A549 (cell line): Measurements from ENCODE around the gene CARTPT. TPM values are rescaled to one million over a fixed set of nuclear protein-coding genes. Genes with fewer than 3 reads are reported as not detected.

Experiments used
- ATAC-seq, 2 experiments: fragments of 200-7000 bp in 1 of 2; fragments of >200 bp in 1 of 2; cut with Nextera tagmentation in 1 of 2; cut with Tn5 transposase in 1 of 2; 3 replicates each; pipeline versions ENCODE4 v1.8.0 to v1.9.1; 2018 to 2020; ENCODE audit warnings: mild to moderate bottlenecking in 1 of 2, moderate library complexity in 1 of 2
- CTCF ChIA-PET: fragments of 300-600 bp; sonication (Branson Sonifier 250); formaldehyde crosslinking; extraction: SDS; loops from one replicate; lab custom pipeline; 2021; ENCODE audit warnings: antibody characterized with exemption, inconsistent platforms; lab: Yijun Ruan, JAX
- POLR2A ChIA-PET: fragments of 350-600 bp; formaldehyde crosslinking; extraction: SDS; loops from one replicate; lab custom pipeline; 2021; ENCODE audit warnings: antibody characterized with exemption, inconsistent platforms; lab: Yijun Ruan, JAX
- DNase-seq, 2 experiments: peaks; one replicate each; pipeline versions ENCODE4 v3.0.0 to v3.0.0-alpha.2; 2011 to 2016; ENCODE audit warnings: low read depth in 1 of 2, low spot score in 1 of 2
- FAIRE-seq: peaks from 2 replicates; lab custom pipeline; 2011; peaks lifted over from hg19 to GRCh38; lab: Jason Lieb, UNC
- H3K27ac ChIP-seq, 2 experiments: fragments of >200 bp; sonication (Bioruptor Twin); formaldehyde crosslinking; 3 replicates each; pipeline ENCODE4 v1.5.1; 2016 to 2017
- H3K4me1 ChIP-seq: fragments of >200 bp; sonication (Bioruptor Twin); formaldehyde crosslinking; 3 replicates; pipeline ENCODE4 v1.6.1; 2016
- H3K4me2 ChIP-seq: fragments of >200 bp; sonication (Bioruptor Twin); formaldehyde crosslinking; 3 replicates; pipeline ENCODE4 v1.6.1; 2016
- H3K4me3 ChIP-seq: fragments of >200 bp; sonication (Bioruptor Twin); formaldehyde crosslinking; 3 replicates; pipeline ENCODE4 v1.5.1; 2016
- H3K9me3 ChIP-seq: fragments of >200 bp; sonication (Bioruptor Twin); formaldehyde crosslinking; 3 replicates; pipeline ENCODE4 v1.6.1; 2016
- BHLHE40 ChIP-seq: IDR thresholded peaks from 2 replicates; pipeline ENCODE4 v1.6.1; 2012; ENCODE audit warnings: low read depth, low read length, inconsistent platforms
- CBX8 ChIP-seq: fragments of 200-600 bp; sonication (generic); IDR thresholded peaks from 2 replicates; pipeline ENCODE4 v1.6.1; 2016
- CEBPB ChIP-seq, 2 experiments: fragments of >200 bp in 1 of 2; sonication (Bioruptor Twin) in 1 of 2; formaldehyde crosslinking in 1 of 2; IDR thresholded peaks; 2 replicates each; pipeline ENCODE4 v1.6.1; 2012 to 2016
- CHD4 ChIP-seq: fragments of 200-600 bp; sonication (generic); IDR thresholded peaks from 2 replicates; pipeline ENCODE4 v1.6.1; 2016; ENCODE audit warnings: antibody characterized with exemption, mild to moderate bottlenecking, borderline replicate concordance
- E2F6 ChIP-seq: IDR thresholded peaks from 2 replicates; pipeline ENCODE4 v1.6.1; 2012; ENCODE audit warnings: low read depth, borderline replicate concordance
- EHMT2 ChIP-seq: fragments of 200-600 bp; sonication (generic); IDR thresholded peaks from 2 replicates; pipeline ENCODE4 v1.6.1; 2016; ENCODE audit warnings: antibody characterized with exemption, low read depth, mild to moderate bottlenecking, moderate library complexity
- ESRRA ChIP-seq: fragments of 150-350 bp; IDR thresholded peaks from 2 replicates; pipeline ENCODE4 v1.6.1; 2014; ENCODE audit warnings: mild to moderate bottlenecking, low read length, borderline replicate concordance
- FOSB ChIP-seq: fragments of 250-450 bp; sonication (Bioruptor Pico); IDR thresholded peaks from 2 replicates; pipeline ENCODE4 v1.5.0; 2020; ENCODE audit warnings: mild to moderate bottlenecking, moderate library complexity
- GATA3 ChIP-seq: IDR thresholded peaks from 2 replicates; pipeline ENCODE4 v1.6.1; 2012; ENCODE audit warnings: borderline replicate concordance
- HDAC2 ChIP-seq: fragments of 200-600 bp; sonication (generic); IDR thresholded peaks from 2 replicates; pipeline ENCODE4 v1.6.1; 2016
- HMGXB4 ChIP-seq: fragments of 250-450 bp; sonication (Bioruptor Pico); IDR thresholded peaks from 2 replicates; pipeline ENCODE4 v1.5.0; 2021; ENCODE audit warnings: mild to moderate bottlenecking, moderate library complexity, borderline replicate concordance
- HOXA7 ChIP-seq: fragments of 250-450 bp; sonication (Bioruptor Pico); IDR thresholded peaks from 2 replicates; pipeline ENCODE4 v1.5.0; 2020; ENCODE audit warnings: mild to moderate bottlenecking, moderate library complexity
- HOXB13 ChIP-seq: fragments of 250-450 bp; sonication (Bioruptor Pico); IDR thresholded peaks from 2 replicates; pipeline ENCODE4 v1.5.0; 2020; ENCODE audit warnings: low read depth, mild to moderate bottlenecking, moderate library complexity
- KDM1A ChIP-seq: fragments of 200-600 bp; sonication (generic); IDR thresholded peaks from 2 replicates; pipeline ENCODE4 v1.6.1; 2016; ENCODE audit warnings: low read depth, mild to moderate bottlenecking
- MAFK ChIP-seq: fragments of 450-650 bp; IDR thresholded peaks from 2 replicates; pipeline ENCODE4 v1.6.1; 2014; ENCODE audit not compliant: partially characterized antibody
- NFE2L2 ChIP-seq: fragments of 150-350 bp; conservative IDR thresholded peaks from 2 replicates; pipeline ENCODE4 v1.6.1; 2014; ENCODE audit warnings: low read length
- NPAS2 ChIP-seq: fragments of 250-450 bp; sonication (Bioruptor Pico); IDR thresholded peaks from 2 replicates; pipeline ENCODE4 v1.8.0; 2022; ENCODE audit warnings: mild to moderate bottlenecking, moderate library complexity, borderline replicate concordance
- PHF8 ChIP-seq: fragments of 200-600 bp; sonication (generic); IDR thresholded peaks from 2 replicates; pipeline ENCODE4 v1.6.1; 2016; ENCODE audit warnings: low read depth, mild to moderate bottlenecking, antibody characterized with exemption, moderate library complexity, borderline replicate concordance
- RARB ChIP-seq: fragments of 250-450 bp; sonication (Bioruptor Pico); IDR thresholded peaks from 2 replicates; pipeline ENCODE4 v1.8.0; 2021; ENCODE audit warnings: mild to moderate bottlenecking, moderate library complexity
- REST ChIP-seq: fragments of 200-600 bp; sonication (generic); IDR thresholded peaks from 2 replicates; pipeline ENCODE4 v1.6.1; 2016; ENCODE audit warnings: antibody characterized with exemption, mild to moderate bottlenecking, moderate library complexity
- RFX5 ChIP-seq: fragments of 450-650 bp; IDR thresholded peaks from 2 replicates; pipeline ENCODE4 v1.7.1; 2014; ENCODE audit warnings: antibody characterized with exemption, mild to moderate bottlenecking, moderate library complexity
- RNF2 ChIP-seq: fragments of 200-600 bp; sonication (generic); IDR thresholded peaks from 2 replicates; pipeline ENCODE4 v1.6.1; 2016; ENCODE audit warnings: low read depth, mild to moderate bottlenecking, antibody characterized with exemption, moderate library complexity, borderline replicate concordance
- TP53 ChIP-seq: fragments of 250-450 bp; sonication (Bioruptor Pico); IDR thresholded peaks from 2 replicates; pipeline ENCODE4 v1.5.0; 2021; ENCODE audit warnings: mild to moderate bottlenecking, moderate library complexity
- ZC3H11A ChIP-seq: fragments of 450-650 bp; IDR thresholded peaks from 2 replicates; pipeline ENCODE4 v1.6.1; 2014; ENCODE audit warnings: antibody characterized with exemption, mild to moderate bottlenecking
- ZFP36 ChIP-seq: fragments of 450-650 bp; IDR thresholded peaks from 2 replicates; pipeline ENCODE4 v1.6.1; 2014; ENCODE audit warnings: borderline replicate concordance; ENCODE audit not compliant: partially characterized antibody
- WGBS: methylation state at CpG from one replicate; pipeline ENCODE4 v1.1.6; 2017; ENCODE audit errors: missing lambda C conversion rate; 5-methylcytosine and 5-hydroxymethylcytosine counted together
- polyA plus RNA-seq, 4 experiments: library from polyadenylated mRNA; depleted of rRNA in 3 of 4; stranded (reverse); fragments of >200 nt; fragmentation: RNase III in 1 of 4; extraction: RNeasy Plus Mini Kit Qiagen cat#74134 plus additional on column Dnase treatment in 1 of 4; gene quantifications; 2 replicates in 3 of 4; 3 replicates in 1 of 4; pipeline ENCODE4 v1.2.3, GENCODE V29; 2011 to 2017
- TF ChIP-seq, protein P1 (sequence below): fragments of >200 bp; sonication (Bioruptor Twin); formaldehyde crosslinking; IDR thresholded peaks from 3 replicates; pipeline ENCODE4 v1.5.1; 2016

The CARTPT gene
- polyA plus RNA-seq, 2 of the 4 experiments (the other 2 are of a cell fraction), result not detected

GRCh38 chr5:71711610-71712009, 7.5 kb upstream of the CARTPT start:
- Histone ChIP-seq H3K27ac (no peak overlapping the region), H3K4me1 (no peaks in the 10 kb centered on the region), H3K9me3 (no peaks in the 10 kb centered on the region), H3K4me3 (no peak overlapping the region), H3K4me2 (no peak overlapping the region)
- 44% methylated on average over 4 of the region's 4 CpGs for WGBS
- no peak for ATAC-seq
- ChIA-PET CTCF (no interaction called here), POLR2A (no interaction called here)
- FAIRE-seq, result no peak
- DNase-seq, result no peak
- TF ChIP-seq HOXA7 (CRISPR knock-in tag) (no peak), CHD4 (no peak), RARB (CRISPR knock-in tag) (no peak), NPAS2 (CRISPR knock-in tag) (no peak), HOXB13 (no peak), CEBPB (IDR thresholded peaks at IDR 0.05) (no peak), REST (no peak), E2F6 (no peak), ESRRA (no peak), PHF8 (no peak), TP53 (CRISPR knock-in tag) (no peak), KDM1A (no peak), NFE2L2 (no peak)

GRCh38 chr5:71714911-71715310, 4.2 kb upstream of the CARTPT start:
- no peak overlapping the region for H3K4me2 ChIP-seq
- DNase-seq (no peak), FAIRE-seq (no peak), ATAC-seq (no peak)
- 2% methylated on average over 2 of the region's 2 CpGs for WGBS
- H3K4me3 ChIP-seq, result no peak overlapping the region
- ChIA-PET POLR2A (no interaction called here), CTCF (interaction anchor here (0.6 to 1.0 kb wide), 2 partner anchors 9 to 352 kb away, joined by 3 to 5 read pairs; no protein-coding TSS in a partner anchor)
- no peak overlapping the region for H3K27ac ChIP-seq
- no peak for TF ChIP-seq RFX5
- no peak for TF ChIP-seq FOSB (CRISPR knock-in tag)
- TF ChIP-seq HDAC2, result no peak
- TF ChIP-seq ZFP36, result no peak
- no peak for TF ChIP-seq RNF2
- TF ChIP-seq CBX8, result no peak
- no peak for TF ChIP-seq GATA3
- TF ChIP-seq BHLHE40, result no peak
- TF ChIP-seq HOXB13, result no peak
- no peak for TF ChIP-seq CHD4
- no peak for TF ChIP-seq ZC3H11A
- TF ChIP-seq, protein P1, sequence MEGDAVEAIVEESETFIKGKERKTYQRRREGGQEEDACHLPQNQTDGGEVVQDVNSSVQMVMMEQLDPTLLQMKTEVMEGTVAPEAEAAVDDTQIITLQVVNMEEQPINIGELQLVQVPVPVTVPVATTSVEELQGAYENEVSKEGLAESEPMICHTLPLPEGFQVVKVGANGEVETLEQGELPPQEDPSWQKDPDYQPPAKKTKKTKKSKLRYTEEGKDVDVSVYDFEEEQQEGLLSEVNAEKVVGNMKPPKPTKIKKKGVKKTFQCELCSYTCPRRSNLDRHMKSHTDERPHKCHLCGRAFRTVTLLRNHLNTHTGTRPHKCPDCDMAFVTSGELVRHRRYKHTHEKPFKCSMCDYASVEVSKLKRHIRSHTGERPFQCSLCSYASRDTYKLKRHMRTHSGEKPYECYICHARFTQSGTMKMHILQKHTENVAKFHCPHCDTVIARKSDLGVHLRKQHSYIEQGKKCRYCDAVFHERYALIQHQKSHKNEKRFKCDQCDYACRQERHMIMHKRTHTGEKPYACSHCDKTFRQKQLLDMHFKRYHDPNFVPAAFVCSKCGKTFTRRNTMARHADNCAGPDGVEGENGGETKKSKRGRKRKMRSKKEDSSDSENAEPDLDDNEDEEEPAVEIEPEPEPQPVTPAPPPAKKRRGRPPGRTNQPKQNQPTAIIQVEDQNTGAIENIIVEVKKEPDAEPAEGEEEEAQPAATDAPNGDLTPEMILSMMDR, result no peak
- TF ChIP-seq HMGXB4, result no peak
- TF ChIP-seq EHMT2, result no peak
- no peak for TF ChIP-seq MAFK
- no peaks in the 10 kb centered on the region for H3K9me3 ChIP-seq
- H3K4me1 ChIP-seq, result no peaks in the 10 kb centered on the region
